HFF-Myc (cell line): Measurements from ENCODE around the gene DNAJC8.

ENCODE experiments used
- DNase-seq: peaks from one replicate; pipeline ENCODE4 v3.0.0-alpha.2; 2011; ENCODE audit warnings: low read depth; ENCODE audit errors: extremely low read depth
- H3K4me3 ChIP-seq: replicated peaks from 2 replicates; pipeline ENCODE4 v1.5.1; 2011; ENCODE audit warnings: low read depth, mild to moderate bottlenecking, control low read depth, low read length
- TF ChIP-seq, protein P1 (sequence below): IDR thresholded peaks from 2 replicates; pipeline ENCODE4 v1.5.1; 2012; ENCODE audit warnings: mild to moderate bottlenecking, low read depth, low read length, control low read depth; ENCODE audit errors: missing control alignments

Gene DNAJC8

DNA sequence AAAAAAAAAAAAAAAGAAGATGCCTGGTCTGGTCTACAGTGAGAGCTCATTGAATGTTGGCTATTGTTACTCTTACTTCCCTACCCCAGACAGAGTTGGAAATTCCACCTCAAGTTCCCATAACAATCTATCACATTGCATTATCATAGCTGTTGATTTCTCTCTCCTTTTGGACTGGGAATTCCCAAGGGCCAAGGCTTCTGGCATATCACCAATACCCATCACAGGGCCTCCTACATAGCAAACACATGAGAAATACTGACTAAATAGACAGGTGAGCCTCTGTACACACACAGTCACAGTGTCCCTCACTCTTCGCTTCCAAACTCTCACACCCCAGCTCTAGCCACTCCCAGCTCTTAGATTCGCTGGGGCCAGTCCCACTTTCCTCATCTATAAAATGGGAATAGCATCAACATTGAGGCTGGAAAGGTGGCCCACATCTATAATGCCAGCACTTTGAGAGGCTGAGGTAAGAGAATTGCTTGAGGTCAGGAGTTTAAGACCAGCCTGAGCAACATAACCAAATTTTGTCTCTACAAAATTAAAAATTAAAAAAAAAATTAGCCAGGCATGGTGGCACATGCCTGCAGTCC is 62.7 kb downstream of the DNAJC8 start:
- TF ChIP-seq, protein P1, sequence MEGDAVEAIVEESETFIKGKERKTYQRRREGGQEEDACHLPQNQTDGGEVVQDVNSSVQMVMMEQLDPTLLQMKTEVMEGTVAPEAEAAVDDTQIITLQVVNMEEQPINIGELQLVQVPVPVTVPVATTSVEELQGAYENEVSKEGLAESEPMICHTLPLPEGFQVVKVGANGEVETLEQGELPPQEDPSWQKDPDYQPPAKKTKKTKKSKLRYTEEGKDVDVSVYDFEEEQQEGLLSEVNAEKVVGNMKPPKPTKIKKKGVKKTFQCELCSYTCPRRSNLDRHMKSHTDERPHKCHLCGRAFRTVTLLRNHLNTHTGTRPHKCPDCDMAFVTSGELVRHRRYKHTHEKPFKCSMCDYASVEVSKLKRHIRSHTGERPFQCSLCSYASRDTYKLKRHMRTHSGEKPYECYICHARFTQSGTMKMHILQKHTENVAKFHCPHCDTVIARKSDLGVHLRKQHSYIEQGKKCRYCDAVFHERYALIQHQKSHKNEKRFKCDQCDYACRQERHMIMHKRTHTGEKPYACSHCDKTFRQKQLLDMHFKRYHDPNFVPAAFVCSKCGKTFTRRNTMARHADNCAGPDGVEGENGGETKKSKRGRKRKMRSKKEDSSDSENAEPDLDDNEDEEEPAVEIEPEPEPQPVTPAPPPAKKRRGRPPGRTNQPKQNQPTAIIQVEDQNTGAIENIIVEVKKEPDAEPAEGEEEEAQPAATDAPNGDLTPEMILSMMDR = no peak
- no peak overlapping the region for H3K4me3 ChIP-seq
- DNase-seq = no peak

DNA sequence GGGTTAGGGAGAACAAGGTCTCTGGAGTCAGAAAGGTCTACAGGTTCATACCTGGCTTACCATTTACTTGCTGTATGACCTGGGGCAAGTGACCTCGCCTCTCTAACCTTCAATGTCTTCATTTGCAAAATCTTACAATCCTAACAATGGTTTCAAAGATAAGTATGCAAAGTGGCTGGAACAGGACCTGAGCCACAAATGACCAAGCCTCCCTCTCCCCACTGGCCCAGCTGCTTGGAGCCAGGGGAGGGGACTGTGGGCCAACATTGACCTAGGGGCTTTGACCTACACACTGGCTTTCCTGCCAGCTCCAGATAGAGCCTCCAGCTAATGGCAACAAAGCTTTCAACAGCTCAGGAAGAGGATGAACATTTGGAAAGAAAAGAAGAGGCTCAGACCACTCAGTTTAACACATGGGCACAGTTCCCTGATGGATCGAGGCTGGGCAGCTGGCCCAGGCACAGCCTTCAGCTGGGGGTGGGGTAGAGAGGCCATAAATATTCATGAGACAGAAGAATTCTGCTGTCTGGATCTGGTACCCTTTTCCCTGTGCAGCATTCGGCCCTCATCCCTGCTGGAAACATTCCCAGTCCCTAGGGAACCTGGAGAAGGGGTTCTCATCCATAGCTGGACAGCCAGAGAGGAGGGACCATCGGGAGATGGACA is 69.2 kb downstream of the DNAJC8 start:
- TF ChIP-seq, protein P1 = no peak
- no peak overlapping the region for H3K4me3 ChIP-seq
- DNase-seq = no peak

DNA sequence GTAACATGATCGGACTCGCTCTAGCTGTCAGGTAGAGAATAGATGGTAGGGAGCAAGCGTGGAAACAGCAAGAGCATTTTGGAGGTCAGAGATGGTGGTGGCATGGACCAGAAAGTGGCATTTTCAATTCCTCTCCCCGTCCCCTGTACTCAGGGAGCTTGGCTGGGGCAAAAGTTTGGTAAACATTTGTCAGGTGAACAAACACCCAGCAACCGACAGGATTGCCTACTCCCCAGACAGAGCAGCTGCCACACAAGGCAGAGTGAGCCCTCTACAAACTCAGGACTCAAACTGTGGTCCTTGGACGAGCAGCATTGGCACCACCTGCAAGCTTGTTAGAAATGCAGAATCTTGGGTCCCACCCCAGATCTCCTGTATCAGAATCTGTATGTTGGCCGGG is 70.7 kb downstream of the DNAJC8 start:
- H3K4me3 ChIP-seq = no peak overlapping the region
- TF ChIP-seq, protein P1 = no peak
- DNase-seq = no peak

DNA sequence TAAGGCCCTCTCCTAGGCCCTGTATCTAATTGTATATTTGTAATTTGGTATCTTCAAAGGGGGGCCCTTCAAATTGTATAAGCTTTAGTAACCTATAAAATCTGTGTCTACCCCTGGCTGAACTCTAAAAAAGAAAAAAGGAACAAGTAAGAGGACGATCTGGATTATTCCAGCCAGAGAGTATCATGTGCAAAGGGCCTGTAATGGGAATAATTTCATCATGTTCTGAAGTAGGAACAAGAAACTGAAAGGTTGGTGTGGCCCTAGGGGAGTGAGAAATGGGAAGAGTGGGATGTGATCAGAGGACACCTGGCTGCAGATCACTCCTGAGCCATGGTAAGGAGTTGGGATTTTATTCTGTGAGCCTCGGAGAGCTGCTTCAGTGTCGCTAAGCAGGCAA is 71.1 kb downstream of the DNAJC8 start:
- TF ChIP-seq, protein P1 = no peak
- no peak overlapping the region for H3K4me3 ChIP-seq
- no peak for DNase-seq

DNA sequence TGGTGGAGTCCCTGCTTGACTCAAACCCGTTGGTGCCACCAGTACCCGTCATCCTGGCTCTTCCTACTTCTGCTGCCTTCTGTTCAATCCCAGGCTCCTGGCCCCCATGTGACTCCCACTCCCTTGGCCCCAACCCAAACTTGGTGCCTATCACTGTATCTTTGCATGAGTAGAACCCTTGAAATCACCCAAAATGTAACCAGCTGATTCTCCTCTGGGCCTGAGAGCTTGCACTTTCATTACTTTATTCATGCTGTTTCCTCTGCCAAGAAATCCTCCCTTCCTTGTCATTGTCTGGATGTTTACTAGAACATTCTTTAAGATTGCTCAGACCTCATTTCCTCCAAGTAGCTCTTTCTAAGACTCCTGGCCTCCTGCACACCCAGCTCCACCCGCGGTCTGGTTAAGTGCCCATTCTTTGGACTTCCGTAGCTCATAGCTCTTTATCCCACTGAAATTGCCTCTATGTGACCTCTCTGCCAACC is 72.0 kb downstream of the DNAJC8 start:
- no peak for DNase-seq
- TF ChIP-seq, protein P1 = no peak
- H3K4me3 ChIP-seq = no peak overlapping the region

DNA sequence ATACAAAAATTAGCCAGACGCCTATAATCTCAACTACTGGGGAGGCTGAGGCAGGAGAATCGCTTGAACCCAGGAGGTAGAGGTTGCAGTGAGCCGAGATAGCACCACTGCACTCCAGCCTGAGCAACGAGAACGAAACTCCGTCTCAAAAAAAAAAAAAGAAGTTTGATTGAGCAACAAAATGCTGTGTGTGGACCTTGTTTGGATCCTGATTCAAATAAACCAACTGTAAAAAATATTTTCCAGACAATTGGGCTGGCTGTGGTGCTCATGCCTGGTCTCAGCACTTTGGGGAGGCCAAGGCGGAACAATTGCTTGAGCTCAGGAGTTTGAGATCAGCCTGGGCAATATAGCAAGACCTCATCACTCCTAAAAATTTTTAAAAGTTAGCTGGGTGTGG is 73.1 kb downstream of the DNAJC8 start:
- H3K4me3 ChIP-seq = no peak overlapping the region
- no peak for DNase-seq
- TF ChIP-seq, protein P1 = no peak

DNA sequence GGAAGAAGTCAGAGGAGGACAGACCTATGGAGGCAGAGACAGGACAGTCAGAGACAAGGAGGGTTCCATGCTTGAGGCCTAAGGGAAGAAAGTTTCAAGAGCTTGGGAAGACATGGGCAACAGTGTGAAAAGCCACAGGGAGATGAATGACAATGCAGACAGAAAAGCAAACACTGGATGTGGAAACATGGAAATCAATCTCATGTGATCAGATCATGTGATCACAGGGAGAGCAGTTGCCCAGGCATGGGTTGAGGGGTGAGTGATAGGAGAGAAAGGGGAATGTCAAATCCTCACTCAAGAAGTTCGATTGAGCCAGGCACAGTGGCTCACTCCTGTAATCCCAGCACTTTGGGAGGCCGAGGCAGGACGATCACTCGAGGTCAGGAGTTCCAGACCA is 73.6 kb downstream of the DNAJC8 start:
- TF ChIP-seq, protein P1 = no peak
- H3K4me3 ChIP-seq = no peak overlapping the region
- no peak for DNase-seq
